Caco-2 (cell line): ENCODE data around the gene LOXL1. TPM values are rescaled to one million over a fixed set of nuclear protein-coding genes. Genes with fewer than 3 reads are reported as not detected.

Experiments used
- BruUV-seq: library from RNA; stranded (reverse); fragments of 400-500 nt; replicated peaks from 2 replicates; lab custom pipeline; 2021; lab: Mats Ljungman, UMichigan
- CTCF ChIA-PET: fragments of 300-600 bp; sonication (Branson Sonifier 250); formaldehyde crosslinking; loops from one replicate; lab custom pipeline; 2022; ENCODE audit warnings: antibody characterized with exemption; lab: Charles Lee
- POLR2A ChIA-PET: fragments of 300-600 bp; sonication (Branson Sonifier 250); formaldehyde crosslinking; loops from one replicate; lab custom pipeline; 2022; ENCODE audit warnings: antibody characterized with exemption; lab: Charles Lee
- DNase-seq, 2 experiments: peaks; one replicate each; pipeline versions ENCODE4 v3.0.0 to v3.0.0-alpha.2; 2020 to 2022
- H3K27me3 ChIP-seq: replicated peaks from 2 replicates; pipeline ENCODE4 v1.6.0; 2011; ENCODE audit warnings: low read length; ENCODE audit not compliant: control insufficient read depth, insufficient read depth
- H3K36me3 ChIP-seq: 2 replicates; pipeline ENCODE4 v1.5.1; 2011; ENCODE audit warnings: low read length; ENCODE audit not compliant: control insufficient read depth, insufficient read depth
- H3K4me1 ChIP-seq: fragments of 250-450 bp; sonication (Bioruptor Pico); 2 replicates; pipeline ENCODE4 v1.5.1; 2020; ENCODE audit warnings: mild to moderate bottlenecking
- H3K4me3 ChIP-seq: 2 replicates; pipeline ENCODE4 v1.5.1; 2011; ENCODE audit warnings: low read depth, mild to moderate bottlenecking, control low read depth, low read length
- H3K9me3 ChIP-seq: fragments of 250-450 bp; sonication (Bioruptor Pico); 2 replicates; pipeline ENCODE4 v1.5.1; 2020; ENCODE audit warnings: mild to moderate bottlenecking, moderate library complexity
- H3K27ac Mint-ChIP-seq: one replicate; pipeline ENCODE4 v1.8.0; 2022; ENCODE audit warnings: mixed read lengths; ENCODE audit not compliant: unreplicated experiment
- H3K27me3 Mint-ChIP-seq: one replicate; pipeline ENCODE4 v1.8.0; 2022; ENCODE audit warnings: mixed read lengths; ENCODE audit not compliant: insufficient read depth, unreplicated experiment
- H3K36me3 Mint-ChIP-seq: one replicate; pipeline ENCODE4 v1.8.0; 2022; ENCODE audit warnings: mild to moderate bottlenecking, mixed read lengths; ENCODE audit not compliant: insufficient read depth, unreplicated experiment
- H3K4me1 Mint-ChIP-seq: one replicate; pipeline ENCODE4 v1.8.0; 2022; ENCODE audit warnings: low read depth, mixed read lengths; ENCODE audit not compliant: unreplicated experiment
- H3K4me3 Mint-ChIP-seq: one replicate; pipeline ENCODE4 v1.8.0; 2022; ENCODE audit warnings: mild to moderate bottlenecking, moderate library complexity, mixed read lengths; ENCODE audit not compliant: unreplicated experiment
- H3K9me3 Mint-ChIP-seq: one replicate; pipeline ENCODE4 v1.8.0; 2022; ENCODE audit warnings: mixed read lengths; ENCODE audit not compliant: unreplicated experiment
- intact Hi-C: fragments of 100-400 bp; cut with micrococcal nuclease; formaldehyde crosslinking; loops from one replicate; pipeline ENCODE4 v1.10.0; 2022; ENCODE audit not compliant: unreplicated experiment
- total RNA-seq: library from RNA; stranded (reverse); gene quantifications from 2 replicates; pipeline ENCODE4 v1.2.3, GENCODE V29; 2022
- TF ChIP-seq, protein P1 (sequence below), 2 experiments: fragments of 200-600 bp in 1 of 2; IDR thresholded peaks; 1 replicate in 1 of 2; 2 replicates in 1 of 2; pipeline versions ENCODE4 v1.5.1 to v1.8.0; 2011 to 2022; ENCODE audit warnings: antibody characterized with exemption in 1 of 2, control low read depth in 1 of 2, inconsistent platforms in 1 of 2, low read depth in 1 of 2, low read length in 1 of 2, mild to moderate bottlenecking in 1 of 2, moderate library complexity in 1 of 2; ENCODE audit not compliant: insufficient read depth in 1 of 2, severe bottlenecking in 1 of 2, unreplicated experiment in 1 of 2

The LOXL1 gene
- total RNA-seq, 1 experiment from 2014 or later, result 3.7 TPM

DNA sequence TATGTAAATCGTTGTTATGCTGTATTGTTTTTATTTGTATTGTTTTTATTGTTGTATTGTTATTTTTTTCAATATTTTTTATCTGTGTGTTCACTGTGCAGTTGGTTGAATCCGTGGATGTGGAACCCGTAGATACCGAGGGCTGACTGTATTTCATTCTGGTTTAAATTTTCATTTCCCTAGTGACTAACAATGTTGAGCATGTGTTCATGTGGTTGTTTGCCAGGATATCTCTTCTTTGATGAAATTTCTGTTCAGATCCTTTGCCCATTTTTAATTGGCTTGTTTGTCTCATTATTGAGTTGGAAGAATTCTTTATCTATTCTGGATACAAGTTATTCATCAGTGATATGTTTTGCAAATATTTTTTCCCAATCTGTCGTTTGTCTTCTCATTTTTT is 36.2 kb downstream of the LOXL1 start:
- H3K27me3 Mint-ChIP-seq, result peaks cover 11% of the 10 kb centered on the region
- H3K36me3 Mint-ChIP-seq, result no peaks in the 10 kb centered on the region
- no peaks in the 10 kb centered on the region for H3K9me3 Mint-ChIP-seq
- no peaks in the 10 kb centered on the region for H3K36me3 ChIP-seq
- TF ChIP-seq, protein P1, sequence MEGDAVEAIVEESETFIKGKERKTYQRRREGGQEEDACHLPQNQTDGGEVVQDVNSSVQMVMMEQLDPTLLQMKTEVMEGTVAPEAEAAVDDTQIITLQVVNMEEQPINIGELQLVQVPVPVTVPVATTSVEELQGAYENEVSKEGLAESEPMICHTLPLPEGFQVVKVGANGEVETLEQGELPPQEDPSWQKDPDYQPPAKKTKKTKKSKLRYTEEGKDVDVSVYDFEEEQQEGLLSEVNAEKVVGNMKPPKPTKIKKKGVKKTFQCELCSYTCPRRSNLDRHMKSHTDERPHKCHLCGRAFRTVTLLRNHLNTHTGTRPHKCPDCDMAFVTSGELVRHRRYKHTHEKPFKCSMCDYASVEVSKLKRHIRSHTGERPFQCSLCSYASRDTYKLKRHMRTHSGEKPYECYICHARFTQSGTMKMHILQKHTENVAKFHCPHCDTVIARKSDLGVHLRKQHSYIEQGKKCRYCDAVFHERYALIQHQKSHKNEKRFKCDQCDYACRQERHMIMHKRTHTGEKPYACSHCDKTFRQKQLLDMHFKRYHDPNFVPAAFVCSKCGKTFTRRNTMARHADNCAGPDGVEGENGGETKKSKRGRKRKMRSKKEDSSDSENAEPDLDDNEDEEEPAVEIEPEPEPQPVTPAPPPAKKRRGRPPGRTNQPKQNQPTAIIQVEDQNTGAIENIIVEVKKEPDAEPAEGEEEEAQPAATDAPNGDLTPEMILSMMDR (IDR thresholded peaks at IDR 0.05; ENCODE audit: insufficient read depth in 1 of 2, low read depth in 1 of 2, low read length in 1 of 2, severe bottlenecking in 1 of 2, unreplicated experiment in 1 of 2), result no peak
- no peak for DNase-seq
- H3K4me3 ChIP-seq, result no peak overlapping the region
- no peak overlapping the region for H3K27ac Mint-ChIP-seq
- intact Hi-C loops, result no loop called here
- CTCF ChIA-PET, result no interaction called here
- no peak overlapping the region for H3K4me3 Mint-ChIP-seq
- no peaks in the 10 kb centered on the region for H3K27me3 ChIP-seq
- POLR2A ChIA-PET, result no interaction called here
- no peaks in the 10 kb centered on the region for H3K4me1 ChIP-seq
- no TSS peak for BruUV-seq
- no peaks in the 10 kb centered on the region for H3K4me1 Mint-ChIP-seq
- no peaks in the 10 kb centered on the region for H3K9me3 ChIP-seq

DNA sequence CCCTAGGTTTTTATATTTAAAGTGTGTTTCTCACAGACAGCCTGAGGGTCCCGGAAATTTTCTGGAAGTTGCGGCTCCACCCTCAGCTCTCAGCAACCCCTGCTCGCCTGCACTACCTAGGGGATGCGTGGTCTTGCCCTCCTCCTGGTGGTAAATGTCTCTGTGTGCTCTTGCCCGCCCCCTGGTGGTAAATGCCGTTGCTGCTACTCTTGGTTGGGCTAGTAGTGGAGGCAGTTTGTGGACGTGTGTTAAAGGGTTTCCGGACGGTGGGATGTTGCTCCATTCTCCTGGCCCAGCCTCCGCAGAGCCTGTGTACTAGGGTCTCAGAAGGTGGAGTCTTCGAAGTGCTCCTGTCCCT is 38.5 kb downstream of the LOXL1 start:
- H3K9me3 ChIP-seq, result no peaks in the 10 kb centered on the region
- peak; percentile 74 to 84 for DNase-seq
- H3K27me3 ChIP-seq, result no peaks in the 10 kb centered on the region
- H3K27me3 Mint-ChIP-seq, result peaks cover 11% of the 10 kb centered on the region
- H3K4me3 Mint-ChIP-seq, result no peak overlapping the region
- no TSS peak for BruUV-seq
- H3K4me1 Mint-ChIP-seq, result no peaks in the 10 kb centered on the region
- POLR2A ChIA-PET, result no interaction called here
- no peaks in the 10 kb centered on the region for H3K4me1 ChIP-seq
- H3K27ac Mint-ChIP-seq, result no peak overlapping the region
- TF ChIP-seq, protein P1 (IDR thresholded peaks at IDR 0.05; ENCODE audit: insufficient read depth in 1 of 2, low read depth in 1 of 2, low read length in 1 of 2, severe bottlenecking in 1 of 2, unreplicated experiment in 1 of 2), result peak; percentile 83 to 95
- no peaks in the 10 kb centered on the region for H3K36me3 Mint-ChIP-seq
- no peaks in the 10 kb centered on the region for H3K9me3 Mint-ChIP-seq
- CTCF ChIA-PET, result interaction anchor here (0.7 to 3.2 kb wide), 5 partner anchors 8 to 180 kb away, joined by 3 to 24 read pairs (median 3); no protein-coding TSS in a partner anchor
- H3K36me3 ChIP-seq, result no peaks in the 10 kb centered on the region
- intact Hi-C loops, result loop anchor here (1.0 kb wide), 1 partner anchor 13 kb away; no protein-coding TSS in a partner anchor
- no peak overlapping the region for H3K4me3 ChIP-seq

DNA sequence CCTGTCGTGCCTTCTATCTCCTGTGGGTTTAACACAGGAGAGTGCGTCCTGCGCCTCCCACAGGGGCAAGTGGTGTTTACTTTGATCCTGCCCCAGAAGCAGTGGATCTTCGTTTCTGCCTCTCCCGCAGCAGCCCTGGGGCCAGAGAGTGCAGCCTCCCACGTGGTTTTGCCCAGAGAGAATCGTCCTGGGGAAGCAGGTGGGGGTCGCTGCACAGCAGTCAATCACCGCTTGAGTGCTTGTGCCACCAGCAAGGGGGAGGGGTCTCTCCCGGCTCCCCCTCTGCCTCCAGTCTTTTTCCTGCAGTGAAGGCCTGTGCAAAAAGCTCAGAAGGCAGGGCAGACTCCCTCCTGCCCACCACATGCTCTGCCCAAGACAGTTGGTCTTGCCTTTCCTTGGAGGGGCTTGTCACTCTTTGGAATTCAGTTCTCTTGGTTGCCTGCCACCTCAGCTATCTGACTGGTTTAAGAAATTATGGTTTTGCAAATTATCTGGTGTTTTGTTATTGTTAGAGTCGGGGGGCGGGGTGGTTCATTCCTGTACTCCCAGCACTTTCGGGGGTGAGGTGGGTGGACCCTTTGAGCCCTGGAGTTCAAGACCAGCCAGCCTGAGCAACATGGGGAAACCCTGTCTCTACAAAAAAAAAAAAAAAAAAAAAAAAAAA is 39.0 kb downstream of the LOXL1 start:
- Histone ChIP-seq H3K9me3 (no peaks in the 10 kb centered on the region), H3K4me1 (no peaks in the 10 kb centered on the region), H3K27me3 (no peaks in the 10 kb centered on the region), H3K36me3 (no peaks in the 10 kb centered on the region), H3K4me3 (no peak overlapping the region)
- Mint-ChIP-seq H3K27ac (no peak overlapping the region), H3K4me3 (no peak overlapping the region), H3K9me3 (no peaks in the 10 kb centered on the region), H3K4me1 (no peaks in the 10 kb centered on the region), H3K36me3 (no peaks in the 10 kb centered on the region), H3K27me3 (peaks cover 11% of the 10 kb centered on the region)
- no peak for DNase-seq
- TF ChIP-seq, protein P1 (IDR thresholded peaks at IDR 0.05; ENCODE audit: insufficient read depth in 1 of 2, low read depth in 1 of 2, low read length in 1 of 2, severe bottlenecking in 1 of 2, unreplicated experiment in 1 of 2), result no peak
- intact Hi-C loops, result no loop called here
- POLR2A ChIA-PET, result no interaction called here
- CTCF ChIA-PET, result interaction anchor here (0.7 to 3.2 kb wide), 2 partner anchors 14 to 179 kb away, joined by 3 to 24 read pairs; no protein-coding TSS in a partner anchor
- no TSS peak for BruUV-seq
